ENCODE measurements around the gene ZNF292.
"Not testable (repeated sequence)": the region's sequence is repeated elsewhere in the genome, so short reads cannot be mapped to it uniquely, and the experiment has no call there.

ZNF292 gene

DNA sequence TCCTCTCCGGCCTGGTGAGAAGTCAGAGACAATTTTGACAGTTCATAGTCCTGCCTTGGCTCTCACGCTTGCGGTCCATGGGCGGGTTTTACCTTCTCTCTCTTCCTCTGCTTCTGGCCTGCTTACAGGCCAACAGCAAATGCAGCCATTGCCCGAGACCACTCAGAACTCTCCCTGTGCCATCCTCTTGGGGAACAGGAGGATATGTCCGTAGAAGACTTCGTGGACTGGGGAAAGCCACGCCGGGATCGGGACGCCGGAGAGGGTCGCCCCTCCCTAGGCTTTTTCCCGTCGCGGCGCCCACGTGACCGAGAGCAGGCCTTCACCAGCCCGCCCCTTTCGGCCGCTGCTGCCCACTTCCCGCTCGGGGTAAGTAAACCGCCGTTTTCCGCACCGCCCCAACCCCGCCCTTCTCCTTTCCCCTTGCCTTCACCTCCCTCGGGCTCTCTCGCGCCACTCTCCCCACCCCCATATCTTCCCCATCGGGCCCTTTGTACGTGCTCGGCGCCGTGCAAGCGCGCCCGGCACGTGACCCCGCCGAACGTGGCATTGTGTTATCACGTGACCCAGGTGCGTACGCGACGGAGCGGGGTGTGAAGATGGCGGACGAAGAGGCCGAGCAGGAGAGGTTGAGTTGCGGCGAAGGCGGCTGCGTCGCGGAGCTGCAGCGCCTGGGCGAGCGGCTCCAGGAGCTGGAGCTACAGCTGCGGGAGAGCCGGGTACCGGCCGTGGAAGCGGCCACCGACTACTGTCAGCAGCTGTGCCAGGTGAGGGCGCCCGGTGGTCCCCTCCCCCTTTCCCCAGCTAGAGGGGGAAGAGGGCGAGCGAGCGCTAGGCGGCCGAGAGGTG lies at the start of gene ZNF292:
Gene ZNF292, plus strand, starts transcription at position 573 of the 849 bp plus-strand sequence. Its CDS starts 27 bp downstream, at position 600.
- peak; percentile 94 for DNase-seq

DNA sequence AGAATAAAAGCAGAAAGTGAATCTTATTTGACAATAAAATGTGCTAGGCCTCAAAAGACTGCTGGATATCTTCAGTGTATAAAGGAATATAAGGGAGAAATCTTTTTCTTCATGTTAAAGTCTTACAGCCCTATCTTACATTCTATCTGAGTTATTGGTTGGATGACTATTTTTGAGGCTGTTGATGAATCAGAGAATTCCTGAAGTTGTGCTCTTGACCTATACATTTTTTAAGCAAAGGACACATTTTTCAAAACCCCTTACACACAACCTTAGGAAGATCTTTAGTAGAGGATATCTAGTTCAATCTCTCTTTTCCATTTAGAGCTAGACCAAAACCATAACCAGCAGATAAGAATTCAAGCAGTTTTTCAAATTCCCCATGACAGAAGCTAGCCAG lies 49.5 kb upstream of the ZNF292 start:
- no peak for DNase-seq

GRCh38 chr6:87110636-87111035 lies 44.7 kb upstream of the ZNF292 start:
- DNase-seq: no peak

DNA sequence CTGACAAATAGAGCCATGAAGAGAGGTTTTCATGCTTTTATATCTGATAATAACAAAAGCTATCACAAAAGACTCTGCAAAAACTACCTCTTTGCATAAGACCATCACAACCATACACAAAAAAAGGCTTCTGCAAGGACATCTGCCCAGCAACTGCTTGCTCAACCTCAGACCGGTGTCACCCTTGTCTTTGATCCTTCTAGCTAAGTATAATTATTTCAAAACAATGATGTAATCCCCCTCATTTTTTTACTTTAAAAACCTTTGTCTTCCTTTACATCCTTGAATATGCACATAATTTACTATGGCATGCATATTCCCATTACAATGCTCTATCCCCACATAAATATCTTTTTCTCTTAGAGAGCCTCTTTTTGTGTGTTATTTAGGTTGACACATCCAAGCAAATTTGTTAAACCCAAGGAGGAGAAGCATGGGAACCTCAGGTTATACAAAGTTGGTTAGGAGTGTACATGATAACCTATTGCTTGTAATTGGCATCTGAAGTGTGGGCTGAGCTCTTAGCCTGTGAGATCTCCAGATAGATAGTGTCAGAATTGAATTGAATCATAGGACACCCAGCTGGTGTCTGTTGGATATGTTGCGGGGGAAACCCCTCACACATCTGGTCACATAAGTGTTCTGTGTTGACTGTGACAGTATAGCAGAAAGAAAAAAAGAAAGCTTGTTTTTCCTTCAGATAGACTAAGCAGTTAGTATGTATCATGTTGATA lies 39.8 kb upstream of the ZNF292 start:
- no peak for DNase-seq

GRCh38 chr6:87116922-87117321 lies 38.4 kb upstream of the ZNF292 start:
- DNase-seq: no peak

DNA sequence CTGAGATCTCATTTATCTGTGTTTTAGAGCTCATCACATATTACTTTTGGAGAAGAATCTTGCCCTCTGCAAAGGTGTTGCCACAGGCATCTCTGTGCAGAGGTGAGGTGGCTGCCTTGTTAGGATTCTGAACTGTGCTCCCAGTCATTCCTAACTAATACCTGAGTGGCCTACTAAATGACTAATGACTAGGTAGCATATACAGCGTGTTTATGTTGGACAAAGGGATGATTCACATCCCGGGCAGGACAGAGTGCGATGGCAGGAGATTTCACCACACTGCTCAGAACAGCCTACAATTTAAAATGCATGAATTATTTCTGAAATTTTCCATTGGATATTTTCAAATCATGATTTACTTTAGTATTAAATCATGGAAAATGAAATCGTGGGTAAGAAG lies 37.3 kb upstream of the ZNF292 start:
- no peak for DNase-seq

- DNase-seq: no peak
Measured at GRCh38 chr6:87122477-87122876, 32.9 kb upstream of the ZNF292 start.

DNA sequence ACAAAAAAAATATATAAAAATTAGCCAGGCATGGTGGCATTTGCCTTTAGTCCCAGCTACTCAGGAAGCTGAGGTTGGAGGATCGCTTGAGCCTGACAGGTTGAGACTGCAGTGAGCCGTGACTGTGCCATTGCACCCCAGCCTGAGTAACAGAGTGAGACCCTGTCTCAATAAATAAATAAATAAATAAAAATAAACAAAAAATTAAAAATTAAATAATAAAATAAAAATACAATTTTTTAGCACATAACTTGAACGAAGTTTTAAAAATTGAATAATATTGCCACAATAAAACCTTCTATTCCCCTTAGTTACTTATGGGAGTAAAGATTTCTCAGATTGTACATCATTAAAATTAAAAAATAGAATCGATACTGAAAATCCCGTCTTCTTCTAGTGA lies 31.3 kb upstream of the ZNF292 start:
- DNase-seq: no peak

GRCh38 chr6:87126501-87126900 lies 28.9 kb upstream of the ZNF292 start:
- no peak for DNase-seq

GRCh38 chr6:87127737-87128136 lies 27.6 kb upstream of the ZNF292 start:
- DNase-seq: no peak

DNA sequence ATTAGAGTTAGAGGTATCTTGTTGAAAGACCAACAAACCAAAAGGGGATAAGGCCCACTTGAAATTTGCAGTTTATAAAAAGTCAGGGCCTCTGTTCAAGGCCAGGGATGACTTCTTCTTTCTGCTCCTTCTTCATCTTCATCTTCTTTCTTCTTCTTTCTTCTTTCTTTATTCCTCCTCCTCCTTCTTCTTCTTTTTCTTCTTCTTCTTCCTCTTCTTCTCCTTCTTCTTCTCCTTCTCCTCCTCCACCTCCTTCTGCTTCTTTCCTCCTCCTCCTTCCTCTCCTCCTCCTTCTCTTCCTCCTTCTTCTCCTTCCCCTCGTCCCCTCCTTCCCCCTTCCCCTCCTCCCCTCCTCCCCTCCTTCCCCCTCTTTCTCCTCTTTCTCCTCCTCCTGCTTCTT lies 18.4 kb upstream of the ZNF292 start:
- DNase-seq: no peak

DNA sequence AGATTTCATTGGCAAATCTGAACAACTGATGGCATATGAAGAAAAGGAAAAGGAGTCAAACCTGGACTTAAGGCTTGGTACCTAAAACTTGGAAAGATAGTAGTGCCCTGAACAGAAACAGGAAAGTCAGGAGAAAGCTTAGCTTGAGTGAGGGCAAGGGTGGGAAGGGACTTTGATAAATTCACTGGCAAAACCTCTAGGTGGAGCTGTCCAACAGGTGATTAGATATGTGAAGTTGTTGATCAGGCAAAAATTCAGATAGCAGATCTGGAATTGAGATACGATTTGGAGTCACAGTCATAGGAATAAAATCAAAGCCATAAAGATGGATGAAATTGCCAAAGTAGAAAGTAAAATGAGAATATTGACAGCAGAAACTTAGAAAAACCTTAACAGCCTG lies 16.1 kb upstream of the ZNF292 start:
- DNase-seq: peak; percentile 9

GRCh38 chr6:87139927-87140326 lies 15.4 kb upstream of the ZNF292 start:
- not testable (repeated sequence) for DNase-seq

- no peak for DNase-seq
Measured at GRCh38 chr6:87146363-87146762, 9.0 kb upstream of the ZNF292 start.

DNA sequence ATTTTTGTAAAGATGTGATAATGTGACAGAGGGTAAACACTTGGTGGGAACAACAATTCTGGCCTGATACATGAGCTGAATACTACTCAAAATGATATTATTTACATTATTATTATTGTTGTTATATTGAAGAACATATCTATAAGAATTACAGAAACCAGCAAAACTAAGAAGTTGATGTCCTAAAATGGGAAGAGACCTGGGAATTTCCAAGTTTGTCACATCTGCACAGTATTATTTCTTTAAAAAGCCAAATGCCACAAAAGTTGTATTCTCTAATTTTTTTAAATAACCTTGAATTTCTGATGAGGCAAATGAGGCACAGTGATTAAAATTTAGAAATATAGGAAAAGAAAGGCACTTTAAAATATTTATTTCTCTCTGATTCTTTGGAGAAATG lies 5.0 kb upstream of the ZNF292 start:
- DNase-seq: no peak

DNA sequence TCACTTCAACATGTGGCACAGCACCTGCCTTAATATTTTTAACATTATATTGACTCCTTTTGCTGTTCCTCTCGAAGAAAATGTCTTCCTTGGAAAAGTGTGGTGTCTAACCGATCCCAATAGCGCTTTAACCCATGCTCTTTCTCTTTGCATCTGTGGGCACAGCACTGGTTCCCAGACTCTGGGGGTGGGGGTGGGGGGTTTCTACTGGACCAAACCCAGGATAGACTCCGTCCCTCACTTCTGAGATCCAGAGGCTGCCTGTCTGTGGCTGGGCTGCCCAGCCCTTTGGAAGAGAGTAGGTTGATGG lies 3.9 kb upstream of the ZNF292 start:
- no peak for DNase-seq

DNA sequence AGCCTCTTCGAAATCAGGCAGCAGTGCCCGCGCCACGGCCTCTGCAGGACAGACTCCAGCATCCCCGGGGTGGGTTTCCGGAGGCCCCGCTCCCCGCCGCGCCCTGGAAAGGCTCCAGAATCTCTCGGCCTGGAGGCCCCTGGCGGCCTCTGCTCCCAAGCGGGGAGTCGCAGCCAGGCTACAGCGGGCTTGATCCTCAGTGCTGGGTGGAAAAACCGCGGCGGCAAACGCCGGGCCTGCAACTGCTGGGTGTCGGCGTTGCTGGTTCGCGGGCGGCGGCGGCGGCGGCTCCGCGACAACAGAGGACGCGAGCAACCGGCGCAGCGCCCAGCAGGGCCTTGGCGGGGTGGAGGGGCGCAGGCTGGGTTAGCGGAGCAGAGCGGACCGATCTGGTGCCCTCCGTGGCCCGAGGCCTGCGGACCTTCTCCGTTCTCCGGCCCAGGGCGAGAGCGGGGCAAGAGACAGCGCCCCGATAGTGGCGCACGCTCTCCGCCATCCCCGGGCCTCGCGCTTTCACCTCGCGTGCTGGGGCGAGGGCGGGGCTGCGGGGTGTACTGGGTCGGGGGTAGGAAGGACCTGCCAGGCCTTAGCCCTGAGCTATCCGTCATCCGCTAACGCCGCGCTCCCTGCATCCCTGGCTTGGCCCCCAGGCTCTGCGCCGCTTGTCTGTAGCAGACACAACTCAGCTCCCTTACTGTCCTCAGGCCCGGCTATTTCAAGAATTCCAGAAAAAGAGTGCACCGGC lies 3.4 kb upstream of the ZNF292 start:
- DNase-seq: peak; percentile 56

DNA sequence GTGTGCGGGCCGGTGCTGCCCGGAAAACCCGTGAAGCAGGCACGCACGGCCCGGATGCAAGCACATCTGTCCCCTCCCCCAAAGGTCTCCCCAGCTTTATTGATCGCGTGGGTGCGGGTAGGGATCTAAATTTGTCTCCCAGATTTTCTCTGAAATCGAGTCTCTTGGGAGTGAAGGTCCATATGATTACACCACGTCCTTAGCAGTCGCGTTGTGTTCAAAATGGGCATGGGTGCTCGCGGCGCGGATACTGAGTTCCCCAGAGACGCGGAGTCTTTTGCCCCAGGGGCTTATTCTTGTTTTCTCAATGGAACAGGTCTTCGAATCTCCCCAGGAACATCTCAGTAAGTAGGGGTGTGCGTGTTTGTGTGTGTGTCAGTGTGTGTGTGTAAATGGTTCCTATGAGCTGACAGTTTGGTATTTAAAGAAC lies 2.8 kb upstream of the ZNF292 start:
- DNase-seq: no peak

DNA sequence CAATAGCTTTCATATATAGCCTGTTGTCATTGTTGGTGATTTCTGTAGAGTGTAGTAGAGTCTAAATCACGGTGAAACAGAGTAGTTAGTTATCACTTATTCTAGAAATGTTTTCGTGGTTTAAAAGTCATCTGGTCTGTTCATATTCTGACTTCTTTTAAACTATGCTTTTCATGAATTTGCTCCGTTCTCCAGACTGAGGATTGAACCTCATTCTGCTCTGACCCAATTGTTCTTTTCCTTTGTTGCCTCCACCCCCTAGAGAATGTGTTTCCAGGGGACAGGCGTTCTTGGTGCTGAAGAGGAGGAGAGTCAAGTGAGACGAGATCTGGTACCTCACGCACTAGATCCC lies 748 bp upstream of the ZNF292 start:
- no peak for DNase-seq

GRCh38 chr6:87155842-87156815 lies 764 bp downstream of the ZNF292 start:
- peak; percentile 53 for DNase-seq

DNA sequence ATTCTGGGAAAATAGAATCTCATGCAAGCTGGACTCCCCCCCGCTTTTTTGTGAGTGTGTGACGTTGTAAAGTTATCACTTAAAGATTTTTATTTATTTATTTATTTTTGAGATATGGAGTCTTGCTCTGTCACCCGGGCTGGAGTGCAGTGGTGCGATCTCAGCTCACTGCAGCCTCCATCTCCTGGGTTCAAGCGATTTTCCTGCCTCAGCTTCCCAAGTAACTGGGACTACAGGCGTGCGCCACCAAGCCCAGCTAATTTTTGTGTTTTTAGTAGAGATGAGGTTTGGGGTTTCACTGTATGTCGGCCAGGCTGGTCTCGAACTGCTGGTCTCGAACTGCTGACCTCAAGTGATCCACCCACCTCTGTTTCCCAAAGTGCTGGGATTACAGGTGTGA lies 2.2 kb downstream of the ZNF292 start:
- DNase-seq: not testable (repeated sequence)

GRCh38 chr6:87161299-87161698 lies 5.9 kb downstream of the ZNF292 start:
- DNase-seq: no peak

GRCh38 chr6:87164004-87164403 lies 8.6 kb downstream of the ZNF292 start:
- no peak for DNase-seq

Data from CD4-positive, alpha-beta T cell treated with Interferon gamma for 1 hour (primary cell).